Left kidney (tissue), 2 donors: ENCODE measurements around the gene DOCK9. TPM values are rescaled to one million over a fixed set of nuclear protein-coding genes. Genes with fewer than 3 reads are reported as not detected.

Experiments used
- DNase-seq: peaks from one replicate; pipeline ENCODE4 v3.0.0-alpha.2; 2013
- polyA plus RNA-seq: library from polyadenylated mRNA; unstranded; fragments of 120-200 nt; gene quantifications from one replicate; pipeline ENCODE4 v1.2.1, GENCODE V29; 2013; ENCODE audit not compliant: insufficient read length

The DOCK9 gene
- polyA plus RNA-seq, 1 donor: 66.5 TPM

DNA sequence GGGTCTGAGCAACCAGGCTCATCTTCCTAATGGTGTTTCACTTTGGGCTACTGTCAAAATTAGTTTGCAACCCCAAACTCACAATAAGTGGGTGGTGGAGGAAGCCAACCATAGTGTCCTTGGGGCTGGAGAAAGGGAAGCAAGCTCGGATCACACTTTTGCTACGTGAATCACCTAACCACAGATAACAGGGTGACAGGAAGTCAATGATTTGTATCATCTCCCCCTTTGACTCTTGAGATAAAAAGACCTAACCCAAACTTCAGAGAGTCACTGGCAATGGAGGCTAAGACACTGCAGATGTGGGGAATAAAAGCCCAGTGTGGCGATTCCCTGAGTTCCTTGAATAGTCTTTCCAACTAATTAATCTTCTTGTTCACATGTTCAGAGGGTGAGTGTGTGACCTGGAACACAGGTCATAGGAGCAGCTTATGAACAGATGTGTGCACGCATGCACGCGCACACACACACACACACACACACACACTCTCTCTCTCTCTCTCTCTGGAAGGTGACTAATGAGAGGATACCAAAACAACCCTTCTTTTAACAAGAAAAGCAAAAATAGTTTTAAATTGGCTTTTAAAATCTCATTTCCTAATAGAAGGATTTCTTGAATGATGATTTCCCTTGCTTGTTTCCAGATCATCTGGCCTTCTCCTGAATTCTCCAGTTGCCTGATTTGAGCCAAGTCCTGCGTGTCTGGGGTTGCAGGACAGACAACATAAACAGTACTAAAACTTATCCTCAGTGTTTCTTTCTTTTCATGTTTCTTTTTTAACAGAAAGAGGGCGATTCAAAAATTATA is 21.2 kb upstream of the DOCK9 start:
- no peak for DNase-seq

DNA sequence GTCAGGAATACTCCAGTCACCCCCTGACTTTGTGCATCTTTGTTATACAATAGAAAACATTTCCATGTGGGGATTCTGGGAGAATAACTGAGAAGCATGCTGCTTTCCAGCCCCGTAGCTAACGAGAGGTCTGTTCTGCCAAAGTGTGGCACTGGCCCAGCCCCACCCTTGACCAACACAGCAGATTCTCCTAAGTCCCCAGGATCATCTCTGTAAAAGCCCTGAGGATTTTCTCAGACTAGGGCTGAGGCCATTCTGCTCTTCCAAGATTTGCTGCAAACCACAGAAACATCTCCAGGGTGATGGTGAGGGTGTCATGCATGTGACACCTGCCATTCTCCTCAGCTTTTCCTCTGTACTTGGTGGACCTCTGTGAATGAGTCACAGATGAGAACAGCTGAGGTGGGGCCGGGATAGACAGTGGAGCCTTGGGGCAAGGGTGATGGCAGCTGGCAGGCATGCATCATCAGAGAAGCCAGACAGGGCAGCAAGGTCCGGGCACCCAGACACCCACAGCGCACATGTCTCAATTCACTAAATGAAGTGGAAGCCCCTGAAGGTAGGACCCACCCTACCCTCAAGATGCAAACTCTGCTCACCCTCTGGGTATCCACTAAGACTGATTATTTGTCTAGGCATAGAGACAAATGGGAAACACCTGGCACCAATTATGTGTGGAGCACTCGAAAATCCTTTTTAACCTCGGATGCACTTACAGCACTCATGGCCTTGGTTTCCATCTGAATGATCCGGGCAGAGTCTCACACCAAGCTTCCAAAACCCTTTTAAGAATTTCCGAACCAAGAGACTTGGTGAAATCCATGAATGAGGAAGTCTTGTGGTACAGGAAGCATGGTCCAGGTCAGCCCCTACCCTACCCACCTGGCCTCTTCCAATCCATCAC is 20.1 kb upstream of the DOCK9 start:
- DNase-seq: no peak

DNA sequence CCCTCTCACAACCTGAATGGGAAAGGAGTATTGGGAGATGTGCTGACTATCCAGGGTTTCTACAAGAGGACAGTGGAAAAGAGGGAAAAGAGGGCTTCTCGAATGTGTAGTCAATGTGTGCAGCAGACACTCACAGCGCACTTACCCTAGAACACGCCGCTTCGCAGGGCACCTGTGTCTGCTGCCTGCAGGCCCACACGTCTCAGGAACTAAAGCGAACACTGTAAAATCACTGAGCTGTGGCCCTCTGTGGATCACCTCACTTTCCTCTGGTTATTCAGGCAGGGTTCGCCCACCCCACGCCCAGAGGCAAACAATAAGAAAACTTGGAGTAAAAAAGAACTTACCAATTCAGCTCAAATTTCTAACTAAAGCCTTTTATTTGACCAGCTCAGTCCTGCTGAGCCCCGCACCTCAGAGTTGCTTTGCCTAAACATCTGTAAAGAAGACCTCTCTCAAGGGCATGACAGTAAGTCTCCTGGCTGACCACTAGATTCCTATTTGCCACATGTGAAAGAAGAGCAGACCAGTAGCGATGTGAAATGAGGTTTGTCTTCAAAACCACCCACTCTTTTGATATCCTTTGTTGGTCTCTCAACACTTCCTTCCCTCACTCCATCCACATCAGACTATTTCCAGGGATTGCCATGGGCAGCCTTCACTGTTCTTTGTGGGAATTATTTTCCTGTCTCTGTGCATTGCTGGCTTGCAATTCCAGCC is 19.3 kb upstream of the DOCK9 start:
- DNase-seq: no peak

DNA sequence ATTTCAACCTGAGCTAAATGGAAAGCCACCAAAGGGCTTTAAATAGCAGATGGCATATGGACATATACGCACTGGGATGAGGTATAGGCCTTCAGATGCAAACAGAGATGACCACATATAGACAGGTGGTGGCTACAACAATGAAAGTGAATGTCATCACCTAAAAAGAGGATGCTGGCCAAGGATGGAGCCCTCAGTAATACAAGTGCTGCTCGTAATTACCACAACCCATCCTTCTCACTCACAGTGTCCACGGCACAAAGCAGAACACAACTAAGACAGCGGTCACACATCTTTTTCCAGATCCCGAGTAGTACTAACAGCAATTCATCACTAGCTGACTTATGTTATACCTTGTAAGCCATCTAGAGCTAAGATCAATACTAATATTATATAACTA is 18.2 kb upstream of the DOCK9 start:
- DNase-seq: no peak

DNA sequence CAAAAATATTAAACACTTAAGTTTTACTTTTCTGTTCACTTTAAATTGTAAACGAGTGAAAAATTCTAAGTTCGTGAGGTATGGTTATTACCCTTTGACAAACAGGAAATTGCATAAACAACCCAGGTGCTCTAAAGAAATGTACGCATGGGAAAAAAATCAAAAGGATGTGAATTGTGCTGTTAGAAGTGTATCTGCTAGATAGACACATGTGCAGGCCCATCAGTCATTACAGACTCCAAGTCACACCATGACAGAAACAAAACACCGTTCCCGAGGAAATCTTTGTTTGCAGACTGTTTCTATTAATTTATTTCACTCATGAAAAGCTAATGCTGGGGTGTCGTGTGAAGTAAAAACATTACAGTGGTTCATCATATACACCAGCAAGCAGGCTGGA is 17.0 kb upstream of the DOCK9 start:
- DNase-seq: no peak

DNA sequence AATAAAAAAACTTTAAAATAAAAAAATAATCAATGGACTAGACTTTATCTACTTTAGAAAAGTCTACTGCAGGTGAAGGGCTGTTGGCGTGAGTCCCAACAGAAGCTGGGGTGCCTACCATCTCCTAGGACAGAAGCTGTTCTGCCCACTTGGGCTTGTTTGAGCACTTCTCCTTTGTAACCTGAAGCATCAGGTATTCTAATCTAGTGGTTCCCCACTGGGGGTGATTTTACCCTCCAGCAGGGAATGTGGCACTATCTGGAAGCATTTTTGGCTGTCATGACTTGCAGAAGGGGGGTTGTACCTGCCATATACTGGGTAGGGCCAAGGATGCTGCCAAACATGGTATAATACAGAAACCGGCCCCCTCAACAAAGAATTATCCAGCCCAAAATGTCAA is 16.2 kb upstream of the DOCK9 start:
- DNase-seq: no peak

DNA sequence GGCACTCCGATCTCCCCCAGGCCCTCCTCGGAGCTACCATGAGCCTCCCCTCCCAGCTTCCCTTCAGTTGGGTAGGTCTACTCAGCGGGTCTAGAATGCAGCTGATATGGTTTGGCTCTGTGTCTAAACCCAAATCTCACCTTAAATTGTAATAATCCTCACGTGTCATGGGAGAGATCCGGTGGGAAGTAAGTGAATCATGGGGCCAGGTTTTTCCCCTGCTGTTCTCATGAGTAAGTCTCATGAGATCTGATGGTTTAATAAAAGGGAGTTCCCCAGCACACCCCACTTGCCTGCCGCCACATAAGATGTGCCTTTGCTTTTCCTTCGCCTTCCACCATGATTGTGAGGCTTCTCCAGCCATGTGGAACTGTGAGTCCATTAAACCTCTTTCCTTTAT is 14.5 kb upstream of the DOCK9 start:
- DNase-seq: no peak

DNA sequence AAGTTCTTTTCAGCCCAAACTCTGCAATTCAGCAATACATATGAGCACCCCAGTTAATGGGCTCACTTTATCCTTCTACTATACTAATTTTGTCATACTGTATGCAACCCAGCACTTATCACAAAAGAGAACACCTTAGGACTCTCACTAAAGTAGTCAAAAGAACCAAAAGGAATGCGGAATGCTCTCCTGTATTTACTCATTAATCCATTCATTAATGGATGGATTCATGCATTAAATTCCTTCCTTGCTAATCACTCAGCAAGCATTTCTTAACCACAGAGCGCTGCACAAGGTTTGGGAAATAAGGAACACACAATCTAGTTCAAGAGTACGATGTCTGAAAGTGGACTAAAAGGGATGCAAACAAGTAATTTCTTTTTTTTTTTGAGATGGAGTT is 12.8 kb upstream of the DOCK9 start:
- no peak for DNase-seq

DNA sequence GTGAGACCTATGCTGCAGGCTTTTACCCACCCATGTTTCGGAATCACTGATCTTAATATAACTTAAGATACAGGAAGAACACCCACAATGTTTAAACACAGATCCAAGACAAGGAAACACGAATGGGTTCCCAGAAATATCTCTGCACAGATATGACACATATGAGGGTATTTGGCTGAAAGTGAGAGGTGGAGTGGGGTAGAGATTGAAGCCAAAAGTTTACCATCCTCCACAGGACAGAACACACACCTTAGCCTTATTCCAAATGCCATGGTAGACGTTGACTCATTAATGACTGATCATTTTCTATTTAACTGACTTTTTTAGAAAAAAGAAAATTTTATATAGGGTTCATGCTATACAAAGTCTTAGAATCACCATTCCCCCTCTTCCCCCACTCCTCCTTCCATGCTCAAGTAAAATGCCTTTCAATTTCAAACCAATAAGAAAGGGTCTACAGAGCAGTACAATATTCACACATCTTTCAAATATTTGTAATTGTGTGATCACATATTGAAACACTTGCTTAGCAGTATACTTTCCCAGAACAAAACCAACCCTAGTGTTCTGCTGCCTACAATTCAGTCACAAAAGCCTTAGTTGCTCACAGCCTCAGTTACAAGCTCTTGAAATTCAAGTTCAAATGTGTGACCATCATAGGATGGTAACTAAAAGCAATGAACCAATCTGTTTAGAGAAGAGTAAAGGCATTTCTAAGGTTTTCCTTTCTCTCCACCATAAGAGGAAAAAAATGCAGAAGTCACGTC is 11.8 kb upstream of the DOCK9 start:
- no peak for DNase-seq

DNA sequence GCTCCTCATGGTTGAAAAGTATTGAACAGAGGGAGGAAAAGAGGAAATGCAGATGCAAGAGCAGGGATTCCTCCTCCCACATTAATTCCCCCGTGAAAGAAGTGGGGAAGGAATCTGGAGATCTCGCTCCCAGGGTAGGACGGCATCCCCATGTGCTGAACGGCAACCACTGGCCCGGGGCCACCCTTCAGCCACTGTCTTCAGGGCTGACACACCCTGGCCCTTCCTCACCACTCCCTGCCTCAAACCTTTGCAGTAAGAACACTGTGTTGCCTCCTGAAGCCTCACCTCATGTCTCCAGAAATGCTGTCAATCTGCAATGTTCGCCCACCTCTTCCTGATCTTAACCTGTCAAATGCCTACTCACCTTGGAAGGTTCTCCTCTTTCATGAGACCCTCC is 10.9 kb upstream of the DOCK9 start:
- no peak for DNase-seq

DNA sequence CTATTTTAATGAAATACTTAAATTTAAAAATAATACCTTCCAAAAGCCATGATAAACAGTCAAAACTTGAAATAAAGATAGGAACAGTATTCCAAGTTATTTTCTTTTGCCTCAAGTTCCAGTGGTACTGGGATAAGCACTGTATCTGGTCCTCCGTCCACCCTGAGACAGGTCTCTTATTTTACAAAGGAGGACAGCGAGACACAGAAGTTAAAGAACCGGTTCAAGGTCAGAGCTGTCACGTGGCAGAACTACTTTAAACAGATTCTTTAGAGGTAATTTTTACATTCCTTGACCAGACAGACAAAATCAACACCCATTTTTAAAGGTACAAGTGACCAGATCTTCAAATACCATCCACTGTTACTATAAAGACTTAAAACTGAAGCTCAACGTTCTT is 10.4 kb upstream of the DOCK9 start:
- DNase-seq: no peak

DNA sequence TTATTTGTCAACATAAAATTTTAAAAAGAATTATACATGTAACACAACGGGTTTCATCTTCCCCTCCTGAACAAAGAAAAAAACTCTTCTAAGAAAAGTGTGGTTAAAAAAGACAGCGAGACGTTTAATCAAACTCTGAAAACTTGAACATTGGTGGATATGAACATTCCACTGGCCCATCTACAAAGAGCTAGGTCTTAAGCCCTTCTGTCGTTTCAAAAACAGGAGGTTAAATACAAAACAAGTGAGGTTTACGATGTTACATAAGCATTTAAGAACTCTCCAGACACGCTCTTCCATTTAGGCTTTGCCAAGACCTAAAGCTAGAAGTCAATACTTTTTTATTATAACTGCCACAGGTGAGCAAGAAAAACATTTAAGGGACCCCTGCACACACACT is 9.4 kb upstream of the DOCK9 start:
- no peak for DNase-seq

DNA sequence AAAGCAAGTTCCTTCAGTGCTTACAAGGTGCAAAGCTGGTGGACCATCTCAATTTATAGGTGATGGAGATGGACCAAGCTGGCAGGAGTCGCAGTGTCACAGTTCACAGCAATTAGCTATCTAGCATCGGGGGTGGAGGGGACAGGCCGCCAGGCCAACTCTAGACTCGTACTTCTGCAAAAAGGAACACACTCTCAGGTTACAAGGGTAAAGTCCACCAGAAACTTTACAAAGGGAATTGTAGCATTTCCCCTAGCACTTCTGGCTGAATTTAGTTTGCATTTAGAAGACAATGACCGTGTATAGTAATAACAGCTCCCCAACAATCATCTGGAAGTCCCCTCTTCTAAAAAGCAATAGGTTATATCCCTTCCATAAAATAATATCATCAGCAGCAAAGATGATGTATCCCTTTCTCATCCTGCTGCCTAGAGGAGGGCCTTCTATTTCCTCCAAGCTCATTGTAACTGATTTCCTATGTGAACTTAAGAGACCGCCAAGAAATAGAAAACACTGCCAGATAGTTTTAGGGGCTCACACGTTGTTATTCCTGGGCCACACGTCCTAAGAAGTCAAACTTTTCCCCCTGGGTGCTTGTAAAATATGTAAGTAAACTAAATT is 8.5 kb upstream of the DOCK9 start:
- no peak for DNase-seq

DNA sequence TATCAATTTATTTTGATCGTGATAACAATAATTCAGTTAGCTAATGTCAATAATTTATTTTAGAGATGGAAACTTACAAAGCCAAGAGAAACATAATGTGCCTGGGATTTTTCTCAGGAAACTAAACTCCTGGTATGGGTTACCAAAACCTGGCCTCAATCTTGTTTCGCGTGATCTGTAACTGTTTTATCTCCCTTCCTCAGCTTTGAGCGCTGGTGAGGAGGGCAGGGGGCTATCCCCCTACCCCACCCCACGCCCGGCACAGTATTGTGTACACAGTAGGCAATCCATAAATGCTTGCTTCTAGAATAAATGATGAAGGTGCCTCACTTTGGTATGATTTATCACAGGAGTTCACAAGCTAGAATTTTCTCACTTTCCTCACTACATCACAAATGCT is 7.7 kb upstream of the DOCK9 start:
- DNase-seq: no peak

DNA sequence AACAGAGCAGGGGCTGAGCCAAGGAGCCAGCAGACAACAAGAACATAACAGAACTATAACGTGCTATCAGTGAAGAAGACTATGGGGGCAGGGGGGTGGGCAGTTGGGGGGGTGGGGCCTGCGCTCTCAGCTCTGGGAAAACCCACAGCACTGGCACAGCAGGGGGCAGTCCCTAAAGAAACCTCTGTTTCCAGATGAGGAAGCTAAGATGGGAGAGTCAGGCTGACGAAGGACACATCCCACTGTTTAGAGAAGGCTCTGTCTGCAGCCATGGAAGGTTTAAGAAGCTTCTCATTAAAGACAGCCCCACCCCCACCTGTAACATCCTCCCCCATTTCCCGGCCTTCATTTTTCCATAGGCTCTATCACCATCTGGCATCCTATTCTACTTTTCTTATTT is 7.1 kb upstream of the DOCK9 start:
- DNase-seq: no peak

DNA sequence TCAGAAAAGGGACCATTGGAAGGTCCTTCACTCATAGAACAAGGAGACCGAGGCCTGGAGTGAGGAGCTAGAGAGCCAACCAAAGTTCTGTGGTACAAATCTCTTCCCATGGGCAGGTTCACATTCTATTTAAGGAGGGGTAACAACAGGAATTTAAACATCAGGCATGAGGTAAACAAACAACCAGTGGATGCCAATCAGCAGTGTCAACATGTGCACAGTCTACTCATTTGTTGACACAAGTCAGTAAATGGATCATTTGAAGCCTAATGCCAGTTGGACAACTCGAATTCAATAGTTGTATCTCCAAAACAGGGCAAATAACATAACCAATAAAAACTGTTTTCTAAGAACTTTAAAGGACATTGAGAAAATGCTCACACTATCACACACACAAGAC is 6.3 kb upstream of the DOCK9 start:
- DNase-seq: no peak

DNA sequence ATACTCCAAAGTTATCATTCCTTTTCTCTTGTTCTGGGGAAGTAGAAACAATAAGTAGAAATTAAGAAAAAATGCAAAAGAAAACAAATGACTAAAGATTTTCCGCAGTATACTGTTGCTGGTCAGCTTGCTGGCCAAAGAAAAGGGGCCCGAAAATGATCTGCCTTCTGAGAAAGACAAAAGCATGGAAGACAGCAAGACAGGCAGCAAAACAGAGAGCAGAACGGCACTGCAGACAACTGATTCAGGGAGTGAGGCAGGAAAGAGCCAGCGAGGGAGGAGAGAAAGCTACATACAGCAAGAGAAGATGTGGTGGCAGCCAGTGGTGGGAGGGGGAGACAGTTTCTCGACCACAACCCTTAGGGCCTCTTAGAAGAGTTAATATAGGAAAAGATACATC is 5.3 kb upstream of the DOCK9 start:
- no peak for DNase-seq

DNA sequence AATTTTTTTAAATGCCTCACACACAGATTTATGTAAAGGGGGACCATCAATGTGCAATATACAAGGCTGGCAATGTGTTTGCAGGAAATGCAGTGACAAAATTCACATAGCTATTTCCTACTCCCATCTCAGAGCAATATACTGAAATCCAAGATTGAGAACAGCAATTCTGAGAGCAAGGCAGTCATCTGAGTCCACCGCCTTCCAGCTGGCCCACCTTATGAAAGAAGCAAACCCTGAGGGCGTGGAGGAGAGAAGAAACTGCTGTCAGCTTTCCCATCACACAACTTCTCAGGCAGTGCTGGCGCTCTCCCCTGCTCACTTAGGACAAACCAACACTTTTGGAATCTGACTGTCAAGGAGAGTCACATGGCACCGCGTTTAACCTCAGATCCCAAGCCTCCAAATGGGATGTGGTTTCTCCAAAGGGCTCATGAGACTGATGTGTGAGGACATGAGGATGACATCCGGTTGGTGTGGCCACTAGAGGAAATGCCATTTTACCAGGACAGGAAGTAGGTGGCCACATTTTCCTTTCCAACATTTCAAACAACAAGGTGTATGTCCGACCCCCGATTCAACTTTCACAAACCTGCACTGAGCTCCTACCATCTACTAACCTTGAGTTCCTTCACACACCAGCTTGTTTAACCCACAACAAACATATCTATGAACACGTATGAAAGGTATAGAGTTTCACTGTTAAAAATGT is 3.7 kb upstream of the DOCK9 start:
- no peak for DNase-seq

DNA sequence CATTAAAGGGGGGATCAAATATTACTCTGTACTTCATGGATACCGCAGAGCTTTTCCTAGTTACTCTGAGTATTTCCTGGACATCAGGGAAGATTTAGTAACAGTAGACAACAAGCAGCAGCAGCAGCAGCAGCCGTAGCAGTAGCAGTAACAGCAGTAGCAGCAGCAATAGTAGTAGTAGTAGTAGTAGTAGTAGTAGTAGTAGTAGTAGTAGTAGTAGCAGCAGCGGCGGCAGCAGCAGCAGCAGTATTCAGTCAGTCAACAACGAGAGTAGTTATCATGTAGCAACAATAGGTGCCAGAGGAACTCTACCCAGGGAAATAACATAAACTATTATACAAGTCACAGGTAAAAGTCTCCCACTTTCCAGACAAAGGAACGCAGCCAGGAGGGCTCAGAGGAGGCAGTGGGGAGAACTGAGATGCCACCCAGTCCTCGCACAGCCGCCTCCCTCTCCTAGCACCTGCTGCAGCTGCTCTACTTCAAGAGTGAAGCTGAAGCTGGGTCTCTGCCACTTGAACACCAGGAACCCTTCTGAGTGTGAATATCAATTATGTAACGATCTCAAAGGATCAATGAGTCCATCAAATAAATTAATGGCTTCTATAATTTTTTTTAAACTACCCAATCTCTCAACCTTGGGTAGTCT is 1.3 kb upstream of the DOCK9 start:
- no peak for DNase-seq

DNA sequence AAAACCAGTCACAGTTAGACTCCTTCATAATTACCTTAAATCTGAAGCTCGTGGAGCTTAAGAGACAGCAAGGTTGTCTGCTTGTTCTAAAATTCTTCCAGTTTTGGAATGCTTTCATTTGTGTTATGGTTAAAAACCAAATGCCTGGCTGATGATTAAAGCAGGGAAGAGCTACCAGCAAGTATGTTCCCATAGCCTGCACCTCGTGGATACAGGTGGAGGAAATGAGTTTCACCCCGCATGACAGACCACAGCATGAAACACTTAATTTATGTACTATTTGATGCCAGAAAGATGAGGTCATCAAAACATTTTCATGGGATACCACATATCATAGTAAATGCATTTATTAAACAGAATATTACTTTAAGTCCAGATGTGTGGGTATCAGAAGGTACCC is 416 bp upstream of the DOCK9 start:
- no peak for DNase-seq
